ENCODE results near the gene MYL7.

Gene MYL7

DNA sequence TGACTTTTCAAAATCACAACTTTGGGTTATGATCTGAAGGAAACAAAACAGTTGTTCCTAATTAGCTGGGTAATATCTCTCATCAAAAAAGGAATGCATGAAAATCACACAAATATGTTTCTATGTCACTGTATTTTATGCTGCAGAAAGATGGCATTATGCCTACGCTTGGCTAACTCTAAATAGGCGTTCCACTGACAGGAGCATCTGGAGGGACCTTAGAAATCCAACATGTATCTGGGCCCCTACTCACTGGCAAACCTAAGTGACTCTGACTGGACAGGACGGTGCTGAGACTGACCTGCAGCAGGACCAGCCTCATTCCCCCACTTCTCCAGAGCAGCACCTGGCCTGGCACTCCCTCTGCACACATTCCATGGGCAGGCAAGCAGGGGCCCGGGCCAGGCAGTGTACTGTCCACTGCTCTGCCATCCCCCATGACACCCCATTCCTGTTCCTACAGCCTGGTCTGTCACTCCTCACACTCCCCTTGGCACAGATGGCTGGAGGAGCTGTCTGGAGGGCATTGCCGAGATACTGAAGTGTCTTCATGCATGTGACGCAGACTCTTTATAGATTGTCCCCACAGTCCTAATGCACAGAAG, 2.6 kb upstream of the MYL7 start:
- H3K9me3 ChIP-seq (ENCODE audit: control insufficient read depth, insufficient read depth, low read length), result no peaks in the 10 kb centered on the region
- no peak overlapping the region for H3K4me3 ChIP-seq (ENCODE audit: low read length)
- H3K27me3 ChIP-seq (ENCODE audit: control insufficient read depth, insufficient read depth, low read length), result peaks cover 8% of the 10 kb centered on the region; the same call in 1 of the 2 replicates
- H3K4me1 ChIP-seq (ENCODE audit: control insufficient read depth, insufficient read depth, low read length), result peaks cover 7% of the 10 kb centered on the region
- no CpG with 5 or more reads among the region's 6 CpGs for WGBS (ENCODE audit: insufficient coverage, insufficient read length)
- DNase-seq (ENCODE audit: low read depth, low spot score), result no peak
- H3K27ac ChIP-seq (ENCODE audit: low read length), result no peak overlapping the region
- H3K36me3 ChIP-seq (ENCODE audit: control insufficient read depth, insufficient read depth, low read length), result no peaks in the 10 kb centered on the region

DNA sequence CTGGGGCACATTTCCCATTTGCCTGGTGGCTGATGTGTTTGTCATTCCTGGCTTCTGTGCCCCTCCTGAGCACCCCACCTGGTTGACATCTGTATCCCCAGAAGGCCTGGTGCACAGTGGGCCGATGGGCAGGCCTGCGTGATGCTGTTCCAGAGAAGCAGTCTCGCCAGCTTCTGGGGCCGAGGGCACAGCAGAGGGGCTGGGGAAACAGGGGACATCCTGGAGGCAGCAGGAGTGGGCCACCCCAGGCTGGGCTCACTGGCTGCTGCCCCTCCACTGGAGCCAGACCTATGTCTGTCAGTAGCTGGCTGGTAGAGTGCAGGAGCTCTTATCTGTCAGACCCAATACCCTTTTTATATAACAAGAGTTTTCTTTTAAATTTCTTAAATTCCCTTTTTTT, 896 bp upstream of the MYL7 start:
- Histone ChIP-seq H3K27me3 (ENCODE audit: control insufficient read depth, insufficient read depth, low read length) (peaks cover 8% of the 10 kb centered on the region; the same call in 1 of the 2 replicates), H3K4me1 (ENCODE audit: control insufficient read depth, insufficient read depth, low read length) (peaks cover 4% of the 10 kb centered on the region), H3K9me3 (ENCODE audit: control insufficient read depth, insufficient read depth, low read length) (no peaks in the 10 kb centered on the region), H3K4me3 (ENCODE audit: low read length) (no peak overlapping the region), H3K27ac (ENCODE audit: low read length) (no peak overlapping the region), H3K36me3 (ENCODE audit: control insufficient read depth, insufficient read depth, low read length) (no peaks in the 10 kb centered on the region)
- DNase-seq (ENCODE audit: low read depth, low spot score), result no peak
- no CpG with 5 or more reads among the region's 4 CpGs for WGBS (ENCODE audit: insufficient coverage, insufficient read length)

DNA sequence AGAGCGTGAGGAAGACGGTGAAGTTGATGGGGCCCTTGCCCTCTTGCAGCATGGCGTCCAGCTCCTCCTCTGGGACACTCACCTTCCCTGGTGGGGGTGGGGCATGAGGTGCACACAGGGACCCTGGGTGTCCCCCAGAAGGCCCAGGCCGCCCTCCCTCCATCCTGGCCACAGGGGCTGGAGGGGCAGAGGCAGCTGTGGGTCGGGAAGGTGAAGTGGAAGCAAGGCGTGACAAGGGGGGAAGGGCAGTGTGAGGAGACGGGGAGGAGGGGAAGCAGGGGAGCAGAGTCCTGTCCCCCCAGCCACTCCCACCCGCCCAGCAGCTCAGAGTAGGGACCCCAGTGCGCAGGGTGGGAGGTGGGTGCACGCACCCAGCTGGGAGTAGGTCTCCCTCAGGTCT, 791 bp downstream of the MYL7 start:
- Histone ChIP-seq H3K36me3 (ENCODE audit: control insufficient read depth, insufficient read depth, low read length) (no peaks in the 10 kb centered on the region), H3K9me3 (ENCODE audit: control insufficient read depth, insufficient read depth, low read length) (no peaks in the 10 kb centered on the region), H3K4me3 (ENCODE audit: low read length) (no peak overlapping the region), H3K27me3 (ENCODE audit: control insufficient read depth, insufficient read depth, low read length) (peaks cover 6% of the 10 kb centered on the region; the same call in 1 of the 2 replicates), H3K27ac (ENCODE audit: low read length) (no peak overlapping the region), H3K4me1 (ENCODE audit: control insufficient read depth, insufficient read depth, low read length) (peaks cover 3% of the 10 kb centered on the region)
- WGBS (ENCODE audit: insufficient coverage, insufficient read length), result no CpG with 5 or more reads among the region's 10 CpGs
- no peak for DNase-seq (ENCODE audit: low read depth, low spot score)

- WGBS (ENCODE audit: insufficient coverage, insufficient read length), result no CpG with 5 or more reads among the region's 14 CpGs
- Histone ChIP-seq H3K9me3 (ENCODE audit: control insufficient read depth, insufficient read depth, low read length) (no peaks in the 10 kb centered on the region), H3K27ac (ENCODE audit: low read length) (no peak overlapping the region), H3K27me3 (ENCODE audit: control insufficient read depth, insufficient read depth, low read length) (peaks cover 1% of the 10 kb centered on the region; the same call in 1 of the 2 replicates), H3K36me3 (ENCODE audit: control insufficient read depth, insufficient read depth, low read length) (no peaks in the 10 kb centered on the region), H3K4me3 (ENCODE audit: low read length) (no peak overlapping the region), H3K4me1 (ENCODE audit: control insufficient read depth, insufficient read depth, low read length) (no peaks in the 10 kb centered on the region)
- no peak for DNase-seq (ENCODE audit: low read depth, low spot score)
These were observed 1.7 kb downstream of the MYL7 start for GRCh38 chr7:44139311-44140010.

- H3K27me3 ChIP-seq (ENCODE audit: control insufficient read depth, insufficient read depth, low read length), result no peaks in the 10 kb centered on the region; the same call in 1 of the 2 replicates
- no peaks in the 10 kb centered on the region for H3K36me3 ChIP-seq (ENCODE audit: control insufficient read depth, insufficient read depth, low read length)
- H3K4me1 ChIP-seq (ENCODE audit: control insufficient read depth, insufficient read depth, low read length), result no peaks in the 10 kb centered on the region
- no peak overlapping the region for H3K4me3 ChIP-seq (ENCODE audit: low read length)
- H3K27ac ChIP-seq (ENCODE audit: low read length), result no peak overlapping the region
- DNase-seq (ENCODE audit: low read depth, low spot score), result no peak
- WGBS (ENCODE audit: insufficient coverage, insufficient read length), result no CpG with 5 or more reads among the region's 8 CpGs
- no peaks in the 10 kb centered on the region for H3K9me3 ChIP-seq (ENCODE audit: control insufficient read depth, insufficient read depth, low read length)
These were observed 2.4 kb downstream of the MYL7 start for GRCh38 chr7:44138698-44139097.

DNA sequence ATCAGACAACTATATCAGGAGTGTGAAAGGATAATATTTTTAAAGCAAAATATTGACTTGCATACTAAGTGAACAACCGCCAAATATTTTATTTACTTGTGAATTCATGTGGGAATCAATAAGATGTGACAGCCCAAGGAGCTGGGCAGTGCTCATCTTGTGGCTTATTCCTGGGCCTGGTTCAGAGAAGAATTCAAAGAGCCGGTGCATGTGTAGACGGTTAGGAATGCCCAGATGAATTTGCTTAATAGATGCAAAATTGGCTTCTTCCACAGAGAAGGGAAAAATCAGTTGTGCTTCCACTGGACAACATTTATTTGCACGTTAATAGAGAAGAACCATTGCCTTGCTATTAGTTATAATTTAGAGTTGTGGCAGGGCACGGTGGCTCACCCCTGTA, 4.4 kb downstream of the MYL7 start:
- DNase-seq (ENCODE audit: low read depth, low spot score), result no peak
- H3K9me3 ChIP-seq (ENCODE audit: control insufficient read depth, insufficient read depth, low read length), result no peaks in the 10 kb centered on the region

DNA sequence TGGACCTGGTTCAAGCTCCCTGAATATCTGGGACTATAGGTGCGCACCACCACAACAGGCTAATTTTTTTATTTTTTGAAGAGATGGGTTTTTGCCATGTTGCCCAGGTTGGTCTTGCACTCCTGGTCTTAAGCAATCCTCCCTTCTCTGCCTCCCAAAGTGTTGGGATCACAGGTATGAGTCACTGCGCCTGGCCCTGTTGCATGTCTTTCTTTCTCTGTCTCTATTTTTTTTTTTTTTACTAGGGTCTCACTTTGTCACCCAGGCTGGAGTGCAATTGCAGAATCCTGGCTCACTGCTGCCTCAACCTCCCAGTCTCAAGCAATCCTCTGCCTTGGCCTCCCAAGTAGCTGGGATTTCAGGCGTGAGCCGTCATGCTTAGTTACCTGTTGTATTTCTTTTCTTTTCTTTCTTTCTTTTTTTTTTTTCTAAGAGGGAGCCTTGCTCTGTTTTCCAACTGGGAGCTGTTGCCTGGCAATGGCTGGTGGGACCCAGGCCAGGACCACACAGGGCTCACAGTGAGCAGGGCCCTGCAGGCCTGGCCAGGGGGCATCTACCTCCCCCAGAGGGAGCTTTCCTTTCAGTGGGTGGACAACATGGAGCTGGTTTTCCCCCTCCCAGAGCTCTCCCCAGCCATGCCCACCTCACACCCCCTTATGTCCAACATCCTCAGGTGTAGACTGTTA, 6.0 kb downstream of the MYL7 start:
- Histone ChIP-seq H3K4me3 (ENCODE audit: low read length) (no peak overlapping the region), H3K9me3 (ENCODE audit: control insufficient read depth, insufficient read depth, low read length) (no peaks in the 10 kb centered on the region), H3K27me3 (ENCODE audit: control insufficient read depth, insufficient read depth, low read length) (peaks cover 4% of the 10 kb centered on the region; the same call in 1 of the 2 replicates), H3K27ac (ENCODE audit: low read length) (no peak overlapping the region), H3K4me1 (ENCODE audit: control insufficient read depth, insufficient read depth, low read length) (no peaks in the 10 kb centered on the region), H3K36me3 (ENCODE audit: control insufficient read depth, insufficient read depth, low read length) (no peaks in the 10 kb centered on the region)
- DNase-seq (ENCODE audit: low read depth, low spot score), result no peak
- WGBS (ENCODE audit: insufficient coverage, insufficient read length), result no CpG with 5 or more reads among the region's 4 CpGs

More for the DNA sequence above, 4.4 kb downstream of the MYL7 start:
- Histone ChIP-seq H3K4me3 (ENCODE audit: low read length) (no peak overlapping the region), H3K4me1 (ENCODE audit: control insufficient read depth, insufficient read depth, low read length) (no peaks in the 10 kb centered on the region), H3K27ac (ENCODE audit: low read length) (no peak overlapping the region), H3K27me3 (ENCODE audit: control insufficient read depth, insufficient read depth, low read length) (peaks cover under 1% of the 10 kb centered on the region; the same call in 1 of the 2 replicates), H3K36me3 (ENCODE audit: control insufficient read depth, insufficient read depth, low read length) (no peaks in the 10 kb centered on the region)
- WGBS (ENCODE audit: insufficient coverage, insufficient read length), result no CpG with 5 or more reads among the region's 5 CpGs

DNA sequence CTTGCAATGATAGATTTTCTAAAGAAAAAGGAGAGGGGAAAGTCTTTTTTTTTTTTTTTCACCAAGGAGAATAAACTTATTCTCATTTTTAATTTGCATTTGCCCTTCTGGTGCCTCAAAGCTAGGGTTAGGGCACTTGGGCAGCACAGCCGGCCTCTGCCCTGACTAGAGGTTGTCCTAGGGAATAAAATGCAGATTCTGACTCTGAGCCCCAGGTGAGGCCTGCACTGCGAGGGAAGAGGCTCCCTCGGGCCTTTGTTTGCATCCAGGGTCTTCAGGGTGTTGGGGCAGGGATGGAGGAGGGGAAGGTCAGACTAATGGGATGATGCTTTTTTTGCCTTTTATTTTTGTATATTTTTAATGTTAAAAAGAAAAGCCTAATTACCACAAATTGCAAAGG, 7.8 kb downstream of the MYL7 start:
- no peak overlapping the region for H3K27ac ChIP-seq (ENCODE audit: low read length)
- WGBS (ENCODE audit: insufficient coverage, insufficient read length), result no CpG with 5 or more reads among the region's 3 CpGs
- H3K36me3 ChIP-seq (ENCODE audit: control insufficient read depth, insufficient read depth, low read length), result no peaks in the 10 kb centered on the region
- peaks cover 4% of the 10 kb centered on the region; the same call in 1 of the 2 replicates for H3K27me3 ChIP-seq (ENCODE audit: control insufficient read depth, insufficient read depth, low read length)
- no peak for DNase-seq (ENCODE audit: low read depth, low spot score)
- no peaks in the 10 kb centered on the region for H3K9me3 ChIP-seq (ENCODE audit: control insufficient read depth, insufficient read depth, low read length)
- no peak overlapping the region for H3K4me3 ChIP-seq (ENCODE audit: low read length)
- no peaks in the 10 kb centered on the region for H3K4me1 ChIP-seq (ENCODE audit: control insufficient read depth, insufficient read depth, low read length)

DNA sequence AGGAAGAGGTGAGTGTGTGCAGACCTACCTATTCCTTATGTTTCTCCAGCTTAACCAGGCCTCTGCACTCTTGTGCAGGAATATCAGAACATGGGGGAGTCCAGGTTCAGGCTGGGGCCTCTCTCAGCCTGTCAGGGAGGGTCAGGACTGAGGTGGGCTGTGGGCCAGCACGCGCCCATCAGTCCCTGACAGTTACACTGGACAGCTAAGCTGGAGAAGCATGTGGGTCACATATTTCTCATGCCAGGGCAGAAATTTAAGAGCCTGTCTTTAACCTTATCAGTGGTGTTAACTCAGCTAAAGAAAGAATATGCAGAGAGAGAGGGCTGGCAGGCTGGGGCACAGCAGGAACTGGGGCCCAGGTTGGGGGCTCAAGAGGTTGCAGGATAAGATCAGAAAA, 9.1 kb downstream of the MYL7 start:
- Histone ChIP-seq H3K9me3 (ENCODE audit: control insufficient read depth, insufficient read depth, low read length) (no peaks in the 10 kb centered on the region), H3K27me3 (ENCODE audit: control insufficient read depth, insufficient read depth, low read length) (peaks cover 4% of the 10 kb centered on the region), H3K36me3 (ENCODE audit: control insufficient read depth, insufficient read depth, low read length) (no peaks in the 10 kb centered on the region), H3K27ac (ENCODE audit: low read length) (no peak overlapping the region), H3K4me1 (ENCODE audit: control insufficient read depth, insufficient read depth, low read length) (no peaks in the 10 kb centered on the region), H3K4me3 (ENCODE audit: low read length) (no peak overlapping the region)
- WGBS (ENCODE audit: insufficient coverage, insufficient read length), result no CpG with 5 or more reads among the region's 2 CpGs
- no peak for DNase-seq (ENCODE audit: low read depth, low spot score)

GRCh38 chr7:44131173-44132029, 9.7 kb downstream of the MYL7 start:
- Histone ChIP-seq H3K36me3 (ENCODE audit: control insufficient read depth, insufficient read depth, low read length) (no peaks in the 10 kb centered on the region), H3K9me3 (ENCODE audit: control insufficient read depth, insufficient read depth, low read length) (no peaks in the 10 kb centered on the region), H3K27ac (ENCODE audit: low read length) (no peak overlapping the region), H3K27me3 (ENCODE audit: control insufficient read depth, insufficient read depth, low read length) (peaks cover 4% of the 10 kb centered on the region), H3K4me1 (ENCODE audit: control insufficient read depth, insufficient read depth, low read length) (no peaks in the 10 kb centered on the region), H3K4me3 (ENCODE audit: low read length) (no peak overlapping the region)
- DNase-seq (ENCODE audit: low read depth, low spot score), result no peak
- no CpG with 5 or more reads among the region's 12 CpGs for WGBS (ENCODE audit: insufficient coverage, insufficient read length)

All from iPS DF 6.9 (cell line).